ENCODE data around the gene ZNF134. TPM values are rescaled to one million over a fixed set of nuclear protein-coding genes. Genes with fewer than 3 reads are reported as not detected.

The ZNF134 gene
- total RNA-seq, 1 experiment from 2014 or later, result 52.5 TPM

DNA sequence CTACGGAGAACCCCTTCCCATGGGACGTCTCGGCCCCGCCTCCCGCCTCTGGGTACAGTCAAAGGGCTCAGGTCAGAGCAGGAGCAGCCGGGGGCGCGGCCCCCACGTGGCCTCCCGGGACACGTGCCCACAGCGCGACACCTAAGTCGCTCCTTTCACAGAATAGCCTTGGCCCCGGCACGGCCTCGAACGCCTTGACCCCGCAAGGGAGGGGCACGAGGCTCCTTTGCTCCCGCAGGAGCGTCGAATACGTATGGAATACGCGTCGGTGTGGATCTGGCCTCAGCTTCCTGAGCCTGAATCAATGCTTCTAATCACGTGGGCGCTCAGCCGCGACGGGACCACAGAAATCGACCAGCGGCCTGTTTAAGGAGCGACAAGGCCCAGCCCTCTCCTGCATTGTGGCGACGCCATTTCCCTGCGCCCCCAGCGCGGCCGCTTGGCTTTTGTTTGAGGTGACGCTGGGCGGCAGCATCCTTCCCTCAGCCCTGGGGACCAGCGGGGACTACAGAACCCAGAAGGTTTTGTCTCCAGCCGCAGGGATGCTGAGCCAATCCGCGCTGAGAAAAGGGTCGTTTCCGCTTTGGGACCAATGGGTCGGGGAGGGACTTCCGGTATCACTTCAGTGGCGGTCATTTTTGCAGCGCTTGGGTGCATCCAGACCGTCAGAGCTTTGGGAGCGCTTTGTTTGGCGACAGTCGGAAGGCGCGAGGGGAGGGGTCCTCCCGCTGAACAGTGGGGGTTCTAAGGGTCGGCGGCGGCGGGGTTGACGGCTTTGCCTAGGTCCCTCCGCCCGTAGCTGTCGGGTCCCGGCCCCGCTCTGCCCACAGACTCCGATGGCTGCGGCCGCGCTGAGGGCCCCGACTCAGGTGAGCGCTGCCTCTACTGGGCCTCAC is 30.3 kb upstream of the ZNF134 start, which contains the start of gene ZIK1 (continued):
- TF ChIP-seq NFYB (CRISPR knock-in tag; conservative IDR thresholded peaks at IDR 0.05; ENCODE audit: low read depth) (peak; percentile 61), MYBL2 (CRISPR knock-in tag; IDR thresholded peaks at IDR 0.05) (peak; percentile 93), NFE2L1 (CRISPR knock-in tag; IDR thresholded peaks at IDR 0.05) (peak; percentile 96), PRRX2 (CRISPR knock-in tag; IDR thresholded peaks at IDR 0.05) (no peak), ZNF317 (CRISPR knock-in tag; IDR thresholded peaks at IDR 0.05; ENCODE audit: borderline replicate concordance, low read depth) (peak; percentile 75; the same call in 1 of the 2 replicates), FOXK1 (CRISPR knock-in tag; IDR thresholded peaks at IDR 0.05) (peak; percentile 93), ATF1 (CRISPR knock-in tag; IDR thresholded peaks at IDR 0.05) (peak; percentile 87; the same call in 1 of the 2 replicates), ETV6 (CRISPR knock-in tag; IDR thresholded peaks at IDR 0.05) (peak; percentile 99), IRF2 (CRISPR knock-in tag; IDR thresholded peaks at IDR 0.05; ENCODE audit: borderline replicate concordance, low read depth) (0 out of 2 replicates have a peak, but pooled peaks have one; percentile 79), FOXJ3 (CRISPR knock-in tag; IDR thresholded peaks at IDR 0.05; ENCODE audit: borderline replicate concordance) (peak; percentile 80; the same call in 1 of the 2 replicates), KAT7 (CRISPR knock-in tag; IDR thresholded peaks at IDR 0.05; ENCODE audit: borderline replicate concordance) (no peak)
- TF ChIP-seq, protein P1, sequence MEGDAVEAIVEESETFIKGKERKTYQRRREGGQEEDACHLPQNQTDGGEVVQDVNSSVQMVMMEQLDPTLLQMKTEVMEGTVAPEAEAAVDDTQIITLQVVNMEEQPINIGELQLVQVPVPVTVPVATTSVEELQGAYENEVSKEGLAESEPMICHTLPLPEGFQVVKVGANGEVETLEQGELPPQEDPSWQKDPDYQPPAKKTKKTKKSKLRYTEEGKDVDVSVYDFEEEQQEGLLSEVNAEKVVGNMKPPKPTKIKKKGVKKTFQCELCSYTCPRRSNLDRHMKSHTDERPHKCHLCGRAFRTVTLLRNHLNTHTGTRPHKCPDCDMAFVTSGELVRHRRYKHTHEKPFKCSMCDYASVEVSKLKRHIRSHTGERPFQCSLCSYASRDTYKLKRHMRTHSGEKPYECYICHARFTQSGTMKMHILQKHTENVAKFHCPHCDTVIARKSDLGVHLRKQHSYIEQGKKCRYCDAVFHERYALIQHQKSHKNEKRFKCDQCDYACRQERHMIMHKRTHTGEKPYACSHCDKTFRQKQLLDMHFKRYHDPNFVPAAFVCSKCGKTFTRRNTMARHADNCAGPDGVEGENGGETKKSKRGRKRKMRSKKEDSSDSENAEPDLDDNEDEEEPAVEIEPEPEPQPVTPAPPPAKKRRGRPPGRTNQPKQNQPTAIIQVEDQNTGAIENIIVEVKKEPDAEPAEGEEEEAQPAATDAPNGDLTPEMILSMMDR (IDR thresholded peaks at IDR 0.05), result no peak
- TF ChIP-seq, protein P2, sequence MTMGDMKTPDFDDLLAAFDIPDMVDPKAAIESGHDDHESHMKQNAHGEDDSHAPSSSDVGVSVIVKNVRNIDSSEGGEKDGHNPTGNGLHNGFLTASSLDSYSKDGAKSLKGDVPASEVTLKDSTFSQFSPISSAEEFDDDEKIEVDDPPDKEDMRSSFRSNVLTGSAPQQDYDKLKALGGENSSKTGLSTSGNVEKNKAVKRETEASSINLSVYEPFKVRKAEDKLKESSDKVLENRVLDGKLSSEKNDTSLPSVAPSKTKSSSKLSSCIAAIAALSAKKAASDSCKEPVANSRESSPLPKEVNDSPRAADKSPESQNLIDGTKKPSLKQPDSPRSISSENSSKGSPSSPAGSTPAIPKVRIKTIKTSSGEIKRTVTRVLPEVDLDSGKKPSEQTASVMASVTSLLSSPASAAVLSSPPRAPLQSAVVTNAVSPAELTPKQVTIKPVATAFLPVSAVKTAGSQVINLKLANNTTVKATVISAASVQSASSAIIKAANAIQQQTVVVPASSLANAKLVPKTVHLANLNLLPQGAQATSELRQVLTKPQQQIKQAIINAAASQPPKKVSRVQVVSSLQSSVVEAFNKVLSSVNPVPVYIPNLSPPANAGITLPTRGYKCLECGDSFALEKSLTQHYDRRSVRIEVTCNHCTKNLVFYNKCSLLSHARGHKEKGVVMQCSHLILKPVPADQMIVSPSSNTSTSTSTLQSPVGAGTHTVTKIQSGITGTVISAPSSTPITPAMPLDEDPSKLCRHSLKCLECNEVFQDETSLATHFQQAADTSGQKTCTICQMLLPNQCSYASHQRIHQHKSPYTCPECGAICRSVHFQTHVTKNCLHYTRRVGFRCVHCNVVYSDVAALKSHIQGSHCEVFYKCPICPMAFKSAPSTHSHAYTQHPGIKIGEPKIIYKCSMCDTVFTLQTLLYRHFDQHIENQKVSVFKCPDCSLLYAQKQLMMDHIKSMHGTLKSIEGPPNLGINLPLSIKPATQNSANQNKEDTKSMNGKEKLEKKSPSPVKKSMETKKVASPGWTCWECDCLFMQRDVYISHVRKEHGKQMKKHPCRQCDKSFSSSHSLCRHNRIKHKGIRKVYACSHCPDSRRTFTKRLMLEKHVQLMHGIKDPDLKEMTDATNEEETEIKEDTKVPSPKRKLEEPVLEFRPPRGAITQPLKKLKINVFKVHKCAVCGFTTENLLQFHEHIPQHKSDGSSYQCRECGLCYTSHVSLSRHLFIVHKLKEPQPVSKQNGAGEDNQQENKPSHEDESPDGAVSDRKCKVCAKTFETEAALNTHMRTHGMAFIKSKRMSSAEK (CRISPR knock-in tag; IDR thresholded peaks at IDR 0.05; ENCODE audit: borderline replicate concordance), result peak; percentile 26; the same call in 1 of the 2 replicates
- TF ChIP-seq, protein P3, sequence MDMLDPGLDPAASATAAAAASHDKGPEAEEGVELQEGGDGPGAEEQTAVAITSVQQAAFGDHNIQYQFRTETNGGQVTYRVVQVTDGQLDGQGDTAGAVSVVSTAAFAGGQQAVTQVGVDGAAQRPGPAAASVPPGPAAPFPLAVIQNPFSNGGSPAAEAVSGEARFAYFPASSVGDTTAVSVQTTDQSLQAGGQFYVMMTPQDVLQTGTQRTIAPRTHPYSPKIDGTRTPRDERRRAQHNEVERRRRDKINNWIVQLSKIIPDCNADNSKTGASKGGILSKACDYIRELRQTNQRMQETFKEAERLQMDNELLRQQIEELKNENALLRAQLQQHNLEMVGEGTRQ (CRISPR knock-in tag; IDR thresholded peaks at IDR 0.05), result peak; percentile 89
- TF ChIP-seq, protein P4, sequence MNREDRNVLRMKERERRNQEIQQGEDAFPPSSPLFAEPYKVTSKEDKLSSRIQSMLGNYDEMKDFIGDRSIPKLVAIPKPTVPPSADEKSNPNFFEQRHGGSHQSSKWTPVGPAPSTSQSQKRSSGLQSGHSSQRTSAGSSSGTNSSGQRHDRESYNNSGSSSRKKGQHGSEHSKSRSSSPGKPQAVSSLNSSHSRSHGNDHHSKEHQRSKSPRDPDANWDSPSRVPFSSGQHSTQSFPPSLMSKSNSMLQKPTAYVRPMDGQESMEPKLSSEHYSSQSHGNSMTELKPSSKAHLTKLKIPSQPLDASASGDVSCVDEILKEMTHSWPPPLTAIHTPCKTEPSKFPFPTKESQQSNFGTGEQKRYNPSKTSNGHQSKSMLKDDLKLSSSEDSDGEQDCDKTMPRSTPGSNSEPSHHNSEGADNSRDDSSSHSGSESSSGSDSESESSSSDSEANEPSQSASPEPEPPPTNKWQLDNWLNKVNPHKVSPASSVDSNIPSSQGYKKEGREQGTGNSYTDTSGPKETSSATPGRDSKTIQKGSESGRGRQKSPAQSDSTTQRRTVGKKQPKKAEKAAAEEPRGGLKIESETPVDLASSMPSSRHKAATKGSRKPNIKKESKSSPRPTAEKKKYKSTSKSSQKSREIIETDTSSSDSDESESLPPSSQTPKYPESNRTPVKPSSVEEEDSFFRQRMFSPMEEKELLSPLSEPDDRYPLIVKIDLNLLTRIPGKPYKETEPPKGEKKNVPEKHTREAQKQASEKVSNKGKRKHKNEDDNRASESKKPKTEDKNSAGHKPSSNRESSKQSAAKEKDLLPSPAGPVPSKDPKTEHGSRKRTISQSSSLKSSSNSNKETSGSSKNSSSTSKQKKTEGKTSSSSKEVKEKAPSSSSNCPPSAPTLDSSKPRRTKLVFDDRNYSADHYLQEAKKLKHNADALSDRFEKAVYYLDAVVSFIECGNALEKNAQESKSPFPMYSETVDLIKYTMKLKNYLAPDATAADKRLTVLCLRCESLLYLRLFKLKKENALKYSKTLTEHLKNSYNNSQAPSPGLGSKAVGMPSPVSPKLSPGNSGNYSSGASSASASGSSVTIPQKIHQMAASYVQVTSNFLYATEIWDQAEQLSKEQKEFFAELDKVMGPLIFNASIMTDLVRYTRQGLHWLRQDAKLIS (CRISPR knock-in tag; IDR thresholded peaks at IDR 0.05; ENCODE audit: borderline replicate concordance), result no peak; the same call in 1 of the 2 replicates
- TF ChIP-seq, protein P5, sequence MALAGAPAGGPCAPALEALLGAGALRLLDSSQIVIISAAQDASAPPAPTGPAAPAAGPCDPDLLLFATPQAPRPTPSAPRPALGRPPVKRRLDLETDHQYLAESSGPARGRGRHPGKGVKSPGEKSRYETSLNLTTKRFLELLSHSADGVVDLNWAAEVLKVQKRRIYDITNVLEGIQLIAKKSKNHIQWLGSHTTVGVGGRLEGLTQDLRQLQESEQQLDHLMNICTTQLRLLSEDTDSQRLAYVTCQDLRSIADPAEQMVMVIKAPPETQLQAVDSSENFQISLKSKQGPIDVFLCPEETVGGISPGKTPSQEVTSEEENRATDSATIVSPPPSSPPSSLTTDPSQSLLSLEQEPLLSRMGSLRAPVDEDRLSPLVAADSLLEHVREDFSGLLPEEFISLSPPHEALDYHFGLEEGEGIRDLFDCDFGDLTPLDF (CRISPR knock-in tag; IDR thresholded peaks at IDR 0.05), result peak; percentile 97
- TF ChIP-seq, protein P6, sequence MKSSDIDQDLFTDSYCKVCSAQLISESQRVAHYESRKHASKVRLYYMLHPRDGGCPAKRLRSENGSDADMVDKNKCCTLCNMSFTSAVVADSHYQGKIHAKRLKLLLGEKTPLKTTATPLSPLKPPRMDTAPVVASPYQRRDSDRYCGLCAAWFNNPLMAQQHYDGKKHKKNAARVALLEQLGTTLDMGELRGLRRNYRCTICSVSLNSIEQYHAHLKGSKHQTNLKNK (CRISPR knock-in tag; IDR thresholded peaks at IDR 0.05), result no peak
- TF ChIP-seq, protein P7, sequence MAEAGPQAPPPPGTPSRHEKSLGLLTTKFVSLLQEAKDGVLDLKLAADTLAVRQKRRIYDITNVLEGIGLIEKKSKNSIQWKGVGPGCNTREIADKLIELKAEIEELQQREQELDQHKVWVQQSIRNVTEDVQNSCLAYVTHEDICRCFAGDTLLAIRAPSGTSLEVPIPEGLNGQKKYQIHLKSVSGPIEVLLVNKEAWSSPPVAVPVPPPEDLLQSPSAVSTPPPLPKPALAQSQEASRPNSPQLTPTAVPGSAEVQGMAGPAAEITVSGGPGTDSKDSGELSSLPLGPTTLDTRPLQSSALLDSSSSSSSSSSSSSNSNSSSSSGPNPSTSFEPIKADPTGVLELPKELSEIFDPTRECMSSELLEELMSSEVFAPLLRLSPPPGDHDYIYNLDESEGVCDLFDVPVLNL (CRISPR knock-in tag; IDR thresholded peaks at IDR 0.05; ENCODE audit: borderline replicate concordance, low read depth), result peak; percentile 93
- TF ChIP-seq, protein P8, sequence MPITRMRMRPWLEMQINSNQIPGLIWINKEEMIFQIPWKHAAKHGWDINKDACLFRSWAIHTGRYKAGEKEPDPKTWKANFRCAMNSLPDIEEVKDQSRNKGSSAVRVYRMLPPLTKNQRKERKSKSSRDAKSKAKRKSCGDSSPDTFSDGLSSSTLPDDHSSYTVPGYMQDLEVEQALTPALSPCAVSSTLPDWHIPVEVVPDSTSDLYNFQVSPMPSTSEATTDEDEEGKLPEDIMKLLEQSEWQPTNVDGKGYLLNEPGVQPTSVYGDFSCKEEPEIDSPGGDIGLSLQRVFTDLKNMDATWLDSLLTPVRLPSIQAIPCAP (CRISPR knock-in tag; IDR thresholded peaks at IDR 0.05), result peak; percentile 98
- TF ChIP-seq, protein P9, sequence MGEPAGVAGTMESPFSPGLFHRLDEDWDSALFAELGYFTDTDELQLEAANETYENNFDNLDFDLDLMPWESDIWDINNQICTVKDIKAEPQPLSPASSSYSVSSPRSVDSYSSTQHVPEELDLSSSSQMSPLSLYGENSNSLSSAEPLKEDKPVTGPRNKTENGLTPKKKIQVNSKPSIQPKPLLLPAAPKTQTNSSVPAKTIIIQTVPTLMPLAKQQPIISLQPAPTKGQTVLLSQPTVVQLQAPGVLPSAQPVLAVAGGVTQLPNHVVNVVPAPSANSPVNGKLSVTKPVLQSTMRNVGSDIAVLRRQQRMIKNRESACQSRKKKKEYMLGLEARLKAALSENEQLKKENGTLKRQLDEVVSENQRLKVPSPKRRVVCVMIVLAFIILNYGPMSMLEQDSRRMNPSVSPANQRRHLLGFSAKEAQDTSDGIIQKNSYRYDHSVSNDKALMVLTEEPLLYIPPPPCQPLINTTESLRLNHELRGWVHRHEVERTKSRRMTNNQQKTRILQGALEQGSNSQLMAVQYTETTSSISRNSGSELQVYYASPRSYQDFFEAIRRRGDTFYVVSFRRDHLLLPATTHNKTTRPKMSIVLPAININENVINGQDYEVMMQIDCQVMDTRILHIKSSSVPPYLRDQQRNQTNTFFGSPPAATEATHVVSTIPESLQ (CRISPR knock-in tag; IDR thresholded peaks at IDR 0.05), result no peak
